ENCODE data around the gene NRG2.

Gene NRG2

GRCh38 chr5:139914218-139914807 is 128.8 kb downstream of the NRG2 start:
- no peak for DNase-seq (ENCODE audit: low read depth)
- H3K4me3 ChIP-seq (ENCODE audit: low read depth, low read length), result no peak overlapping the region

GRCh38 chr5:139912804-139913203 is 130.3 kb downstream of the NRG2 start:
- no peak for DNase-seq (ENCODE audit: low read depth)
- no peak overlapping the region for H3K4me3 ChIP-seq (ENCODE audit: low read depth, low read length)

GRCh38 chr5:139912158-139912557 is 130.9 kb downstream of the NRG2 start:
- no peak overlapping the region for H3K4me3 ChIP-seq (ENCODE audit: low read depth, low read length)
- no peak for DNase-seq (ENCODE audit: low read depth)

GRCh38 chr5:139911425-139912120 is 131.5 kb downstream of the NRG2 start:
- H3K4me3 ChIP-seq (ENCODE audit: low read depth, low read length), result no peak overlapping the region
- DNase-seq (ENCODE audit: low read depth), result no peak

- H3K4me3 ChIP-seq (ENCODE audit: low read depth, low read length), result no peak overlapping the region
- no peak for DNase-seq (ENCODE audit: low read depth)
Observed at GRCh38 chr5:139910901-139911300, 132.2 kb downstream of the NRG2 start.

- H3K4me3 ChIP-seq (ENCODE audit: low read depth, low read length), result no peak overlapping the region
- no peak for DNase-seq (ENCODE audit: low read depth)
Observed at GRCh38 chr5:139910036-139910435, 133.1 kb downstream of the NRG2 start.

GRCh38 chr5:139908749-139909148 is 134.3 kb downstream of the NRG2 start:
- no peak for DNase-seq (ENCODE audit: low read depth)
- H3K4me3 ChIP-seq (ENCODE audit: low read depth, low read length), result no peak overlapping the region

- H3K4me3 ChIP-seq (ENCODE audit: low read depth, low read length), result no peak overlapping the region
- no peak for DNase-seq (ENCODE audit: low read depth)
Observed at GRCh38 chr5:139906661-139907060, 136.4 kb downstream of the NRG2 start.

- no peak overlapping the region for H3K4me3 ChIP-seq (ENCODE audit: low read depth, low read length)
- DNase-seq (ENCODE audit: low read depth), result no peak
Observed at GRCh38 chr5:139904816-139905661, 138.1 kb downstream of the NRG2 start.

GRCh38 chr5:139904566-139904815 is 138.6 kb downstream of the NRG2 start:
- peak overlapping the region; percentile 31 for H3K4me3 ChIP-seq (ENCODE audit: low read depth, low read length)
- no peak for DNase-seq (ENCODE audit: low read depth)

- DNase-seq (ENCODE audit: low read depth), result no peak
- H3K4me3 ChIP-seq (ENCODE audit: low read depth, low read length), result peak overlapping the region; percentile 31
Observed at GRCh38 chr5:139903795-139904565, 139.1 kb downstream of the NRG2 start.

GRCh38 chr5:139903450-139903794 is 139.7 kb downstream of the NRG2 start:
- DNase-seq (ENCODE audit: low read depth), result no peak
- H3K4me3 ChIP-seq (ENCODE audit: low read depth, low read length), result no peak overlapping the region

GRCh38 chr5:139901986-139902385 is 141.1 kb downstream of the NRG2 start:
- DNase-seq (ENCODE audit: low read depth), result no peak

GRCh38 chr5:139901251-139901575 is 141.9 kb downstream of the NRG2 start:
- no peak overlapping the region for H3K4me3 ChIP-seq (ENCODE audit: low read depth, low read length)
- no peak for DNase-seq (ENCODE audit: low read depth)

More at GRCh38 chr5:139901986-139902385, 141.1 kb downstream of the NRG2 start:
- H3K4me3 ChIP-seq (ENCODE audit: low read depth, low read length), result no peak overlapping the region

GRCh38 chr5:139900546-139901250 is 142.4 kb downstream of the NRG2 start:
- H3K4me3 ChIP-seq (ENCODE audit: low read depth, low read length), result no peak overlapping the region
- DNase-seq (ENCODE audit: low read depth), result no peak

GRCh38 chr5:139898981-139899380 is 144.1 kb downstream of the NRG2 start:
- DNase-seq (ENCODE audit: low read depth), result no peak
- H3K4me3 ChIP-seq (ENCODE audit: low read depth, low read length), result no peak overlapping the region

- no peak for DNase-seq (ENCODE audit: low read depth)
- H3K4me3 ChIP-seq (ENCODE audit: low read depth, low read length), result no peak overlapping the region
Observed at GRCh38 chr5:139897982-139898381, 145.1 kb downstream of the NRG2 start.

- no peak for DNase-seq (ENCODE audit: low read depth)
- no peak overlapping the region for H3K4me3 ChIP-seq (ENCODE audit: low read depth, low read length)
Observed at GRCh38 chr5:139897342-139897741, 145.8 kb downstream of the NRG2 start.

GRCh38 chr5:139896718-139897117 is 146.4 kb downstream of the NRG2 start:
- DNase-seq (ENCODE audit: low read depth), result no peak
- no peak overlapping the region for H3K4me3 ChIP-seq (ENCODE audit: low read depth, low read length)

- H3K4me3 ChIP-seq (ENCODE audit: low read depth, low read length), result no peak overlapping the region
- no peak for DNase-seq (ENCODE audit: low read depth)
Observed at GRCh38 chr5:139895647-139896046, 147.5 kb downstream of the NRG2 start.

Measured in skeletal muscle cell (primary cell).